ENCODE results near the gene WASHC3.

- TF ChIP-seq ZFP30 (CRISPR knock-in tag; IDR thresholded peaks at IDR 0.05) (no peak), ISL1 (CRISPR knock-in tag; IDR thresholded peaks at IDR 0.05) (no peak), ZFP3 (CRISPR knock-in tag; IDR thresholded peaks at IDR 0.05) (no peak), POU6F1 (CRISPR knock-in tag; IDR thresholded peaks at IDR 0.05; ENCODE audit: borderline replicate concordance, low read depth) (no peak), CSDC2 (CRISPR knock-in tag; IDR thresholded peaks at IDR 0.05) (no peak), OSR1 (CRISPR knock-in tag; IDR thresholded peaks at IDR 0.05) (no peak), CREB5 (CRISPR knock-in tag; IDR thresholded peaks at IDR 0.05; ENCODE audit: low read depth) (no peak), PPARA (CRISPR knock-in tag; IDR thresholded peaks at IDR 0.05; ENCODE audit: borderline replicate concordance) (no peak), TSHZ2 (CRISPR knock-in tag; IDR thresholded peaks at IDR 0.05) (no peak), RARB (CRISPR knock-in tag; IDR thresholded peaks at IDR 0.05) (no peak)
- TF ChIP-seq, protein P1, sequence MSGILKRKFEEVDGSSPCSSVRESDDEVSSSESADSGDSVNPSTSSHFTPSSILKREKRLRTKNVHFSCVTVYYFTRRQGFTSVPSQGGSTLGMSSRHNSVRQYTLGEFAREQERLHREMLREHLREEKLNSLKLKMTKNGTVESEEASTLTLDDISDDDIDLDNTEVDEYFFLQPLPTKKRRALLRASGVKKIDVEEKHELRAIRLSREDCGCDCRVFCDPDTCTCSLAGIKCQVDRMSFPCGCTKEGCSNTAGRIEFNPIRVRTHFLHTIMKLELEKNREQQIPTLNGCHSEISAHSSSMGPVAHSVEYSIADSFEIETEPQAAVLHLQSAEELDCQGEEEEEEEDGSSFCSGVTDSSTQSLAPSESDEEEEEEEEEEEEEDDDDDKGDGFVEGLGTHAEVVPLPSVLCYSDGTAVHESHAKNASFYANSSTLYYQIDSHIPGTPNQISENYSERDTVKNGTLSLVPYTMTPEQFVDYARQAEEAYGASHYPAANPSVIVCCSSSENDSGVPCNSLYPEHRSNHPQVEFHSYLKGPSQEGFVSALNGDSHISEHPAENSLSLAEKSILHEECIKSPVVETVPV (CRISPR knock-in tag; IDR thresholded peaks at IDR 0.05): no peak
Measured at GRCh38 chr12:102050660-102051430, 10.9 kb downstream of the WASHC3 start.
